IPS-NIHi11 (cell line): ENCODE data around the gene RPRML.
"Not testable (repeated sequence)": the region's sequence is repeated elsewhere in the genome, so short reads cannot be mapped to it uniquely, and the experiment has no call there.

Source experiments
- DNase-seq: peaks from one replicate; pipeline ENCODE4 v3.0.0; 2012; ENCODE audit warnings: mixed read lengths, low spot score

Gene RPRML

DNA sequence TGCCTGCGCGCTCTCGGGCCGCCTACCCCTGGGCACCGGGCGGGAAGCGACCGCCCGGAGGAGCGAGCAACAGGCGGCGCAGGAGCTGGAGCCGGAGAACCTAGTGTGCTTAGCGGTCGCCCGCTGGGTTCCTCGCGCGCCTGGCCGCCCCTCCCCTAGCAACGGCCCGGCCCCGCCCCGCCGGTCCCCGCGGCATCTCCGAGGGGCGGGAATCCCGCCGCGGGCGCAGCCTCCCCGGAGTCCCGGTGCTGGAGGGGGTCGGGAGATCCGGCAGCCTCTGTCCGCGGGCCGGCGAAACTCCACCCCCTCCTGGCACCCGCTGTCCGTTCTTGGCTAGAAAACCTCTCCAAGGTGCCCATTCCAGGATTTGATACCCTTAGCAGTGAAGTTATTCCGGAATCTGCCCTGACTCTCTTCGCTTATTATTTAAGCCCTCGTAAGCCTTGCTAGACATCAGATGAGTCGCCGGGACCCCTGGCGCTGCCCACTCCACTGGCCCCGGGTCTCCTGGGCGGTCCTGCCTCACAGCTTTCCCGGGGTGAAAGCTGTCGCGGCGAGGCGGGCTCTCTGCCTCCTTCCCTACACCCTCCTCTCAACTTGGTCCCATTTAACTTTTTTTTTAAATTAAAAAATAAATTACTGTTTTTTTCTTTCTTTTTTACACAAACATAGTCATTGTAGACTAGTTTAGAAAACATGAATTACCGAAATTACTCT lies at the start of gene RPRML:
Gene RPRML, minus strand, starts transcription at position 107 of the 717 bp plus-strand sequence. CDS start 246 bp downstream, outside the sequence.
- DNase-seq, result peak; percentile 57

DNA sequence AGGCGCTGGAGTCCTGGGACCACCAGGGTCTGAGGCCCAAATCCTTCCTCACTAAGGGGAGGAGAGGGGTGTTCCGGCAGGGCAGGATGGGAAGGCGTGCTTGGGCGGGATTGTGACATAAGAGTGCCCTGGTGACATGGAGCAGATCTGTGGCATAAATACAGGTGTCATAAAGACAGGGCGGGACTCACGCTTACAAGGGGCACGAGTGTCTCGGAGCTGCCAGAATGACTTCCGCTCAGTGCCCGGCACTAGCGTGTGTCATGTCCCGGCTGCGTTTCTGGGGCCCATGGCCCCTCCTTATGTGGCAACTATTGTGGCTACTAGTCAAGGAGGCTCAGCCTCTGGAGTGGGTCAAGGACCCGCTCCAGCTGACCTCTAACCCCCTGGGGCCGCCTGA lies 37.9 kb upstream of the RPRML start:
- DNase-seq, result not testable (repeated sequence)

DNA sequence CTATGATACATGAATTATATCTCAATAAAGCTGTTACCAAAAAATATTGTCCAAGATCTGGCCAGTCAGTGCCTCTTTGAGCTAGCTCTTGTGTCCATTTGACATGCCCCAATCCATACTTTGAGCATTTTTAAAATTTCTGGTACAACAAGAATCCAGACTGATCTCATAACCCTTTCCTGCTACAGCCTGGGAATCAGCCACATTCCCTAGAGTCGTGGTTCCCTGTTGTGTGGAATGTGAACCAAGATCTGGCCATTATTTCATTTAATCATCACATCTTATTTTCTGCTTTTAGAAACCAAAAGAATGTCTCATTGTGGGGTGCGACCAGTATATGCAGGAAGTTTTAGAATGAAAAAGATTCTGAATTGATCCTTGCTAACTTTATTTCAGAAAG lies 34.3 kb upstream of the RPRML start:
- DNase-seq, result no peak

DNA sequence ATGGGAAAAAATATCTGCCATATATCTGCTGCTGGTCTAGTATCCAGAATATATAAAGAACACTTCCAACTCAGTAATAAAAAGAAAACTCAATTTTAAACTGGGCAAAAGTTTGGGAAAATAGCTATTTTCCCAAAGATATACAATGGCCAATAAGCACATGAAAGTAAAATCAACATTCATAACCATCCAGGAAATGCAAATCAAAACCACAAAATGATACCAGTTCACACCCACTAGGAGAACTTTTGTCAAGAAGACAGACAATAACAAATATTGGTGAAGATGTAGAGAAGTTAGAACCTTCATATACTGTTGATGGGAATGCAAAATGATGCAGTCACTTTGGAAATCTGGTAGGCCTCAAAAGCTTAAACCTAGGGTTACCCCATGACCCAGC lies 33.4 kb upstream of the RPRML start:
- no peak for DNase-seq

DNA sequence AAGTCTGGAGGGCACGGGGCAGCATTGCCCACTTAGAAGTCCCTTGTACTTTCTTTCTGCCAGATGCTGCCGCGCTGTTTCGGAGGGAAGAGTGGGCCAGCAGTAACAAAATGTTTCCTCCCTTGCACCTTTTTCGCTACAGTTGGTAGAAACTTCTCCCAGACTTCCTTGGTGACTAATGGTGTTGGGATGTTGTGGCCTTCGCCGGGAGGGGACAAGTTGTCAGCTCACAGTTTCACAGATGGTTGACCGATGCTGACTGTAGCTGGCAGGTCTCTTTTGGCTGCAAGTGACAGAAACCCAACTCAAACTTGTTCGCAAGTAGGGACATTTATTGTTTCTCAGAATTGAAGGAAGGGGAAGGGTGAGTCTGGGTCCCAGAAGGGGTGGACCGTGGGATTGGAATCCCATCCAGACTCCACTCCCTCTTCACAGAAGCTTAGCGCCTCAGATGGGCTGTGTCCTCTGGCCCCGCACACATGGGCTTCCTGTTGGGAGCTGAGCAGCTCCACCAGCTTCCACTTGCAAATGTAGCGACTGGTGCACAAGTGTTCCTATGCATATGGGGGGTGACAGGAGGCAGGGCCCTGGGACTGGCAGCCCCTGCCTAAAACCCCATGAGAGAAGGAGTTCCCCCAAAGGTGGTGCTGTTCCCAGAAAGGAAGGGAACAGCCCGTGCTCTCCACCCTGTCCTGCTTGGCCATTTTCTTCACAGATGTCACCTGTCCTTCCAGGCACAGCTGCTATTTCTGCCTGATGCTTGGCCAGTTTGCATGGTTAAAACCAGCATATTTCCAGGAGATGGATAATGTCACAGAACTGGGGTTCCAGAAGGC lies 30.9 kb upstream of the RPRML start:
- no peak for DNase-seq

- DNase-seq, result no peak
These were observed 25.9 kb upstream of the RPRML start for GRCh38 chr17:47004906-47005305.

GRCh38 chr17:47003864-47004263 lies 24.8 kb upstream of the RPRML start:
- not testable (repeated sequence) for DNase-seq

- DNase-seq, result no peak
These were observed 17.0 kb upstream of the RPRML start for GRCh38 chr17:46995841-46996571.

DNA sequence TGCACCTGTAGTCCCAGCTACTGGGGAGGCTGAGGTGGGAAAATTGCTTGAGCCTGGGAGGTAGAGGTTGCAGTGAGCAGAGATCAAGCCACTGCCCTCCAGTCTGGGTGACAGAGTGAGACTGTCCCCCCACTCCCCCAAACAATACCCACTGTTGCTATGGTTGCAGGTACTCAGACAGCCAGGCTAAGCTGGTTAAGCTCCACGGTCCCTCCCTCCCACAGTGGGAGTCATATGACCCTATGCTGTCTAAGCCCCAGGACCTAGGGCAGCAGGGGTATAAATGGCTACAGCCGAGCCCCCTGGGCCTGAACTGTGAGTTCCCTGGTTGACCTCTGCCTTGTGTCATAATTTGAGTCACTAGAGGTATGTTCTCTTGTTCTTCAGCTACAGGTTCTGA lies 15.9 kb upstream of the RPRML start:
- DNase-seq, result no peak

- no peak for DNase-seq
These were observed 12.6 kb upstream of the RPRML start for GRCh38 chr17:46991617-46992016.

GRCh38 chr17:46989637-46990431 lies 10.8 kb upstream of the RPRML start:
- no peak for DNase-seq

DNA sequence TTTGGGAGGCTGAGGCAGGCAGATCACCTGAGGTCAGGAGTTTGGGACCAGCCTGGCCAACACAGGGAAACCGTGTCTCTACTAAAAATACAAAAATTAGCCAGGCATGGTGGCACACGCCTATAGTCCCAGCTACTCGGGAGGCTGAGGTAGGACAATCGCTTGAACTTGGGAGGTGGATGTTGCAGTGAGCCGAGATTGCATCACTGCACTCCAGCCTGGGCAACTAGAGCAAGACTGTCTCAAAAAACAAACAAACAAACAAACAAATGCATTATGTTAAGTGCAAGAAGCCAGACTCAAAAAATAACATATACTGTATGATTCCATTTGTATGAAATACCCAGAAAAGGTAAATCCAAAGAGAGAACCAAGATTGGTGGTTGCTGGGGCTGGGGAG lies 8.9 kb upstream of the RPRML start:
- DNase-seq, result not testable (repeated sequence)

- DNase-seq, result no peak
These were observed 7.3 kb upstream of the RPRML start for GRCh38 chr17:46986366-46986765.

DNA sequence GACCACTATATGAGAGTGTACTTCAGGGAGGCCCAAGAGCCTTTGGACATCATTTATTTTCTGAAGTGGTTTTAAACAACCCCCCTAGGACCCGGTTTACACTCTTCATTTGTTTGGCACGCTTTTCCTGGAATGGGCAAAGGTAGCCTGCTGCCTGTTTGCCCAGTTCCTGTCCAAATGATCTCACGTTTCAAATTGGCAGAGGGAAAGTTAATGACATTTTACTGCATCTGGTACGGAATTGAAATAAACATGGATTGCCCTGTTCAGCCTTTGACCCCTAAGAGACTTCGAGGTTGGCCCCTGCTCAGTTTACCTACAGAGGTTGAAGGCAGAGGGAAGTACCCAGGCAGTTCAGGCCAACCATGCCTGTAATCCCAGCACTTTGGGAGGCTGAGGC lies 5.8 kb upstream of the RPRML start:
- DNase-seq, result no peak

GRCh38 chr17:46984341-46984740 lies 5.3 kb upstream of the RPRML start:
- DNase-seq, result no peak

GRCh38 chr17:46983782-46984181 lies 4.7 kb upstream of the RPRML start:
- peak; percentile 48 for DNase-seq

GRCh38 chr17:46982577-46982976 lies 3.5 kb upstream of the RPRML start:
- DNase-seq, result no peak

DNA sequence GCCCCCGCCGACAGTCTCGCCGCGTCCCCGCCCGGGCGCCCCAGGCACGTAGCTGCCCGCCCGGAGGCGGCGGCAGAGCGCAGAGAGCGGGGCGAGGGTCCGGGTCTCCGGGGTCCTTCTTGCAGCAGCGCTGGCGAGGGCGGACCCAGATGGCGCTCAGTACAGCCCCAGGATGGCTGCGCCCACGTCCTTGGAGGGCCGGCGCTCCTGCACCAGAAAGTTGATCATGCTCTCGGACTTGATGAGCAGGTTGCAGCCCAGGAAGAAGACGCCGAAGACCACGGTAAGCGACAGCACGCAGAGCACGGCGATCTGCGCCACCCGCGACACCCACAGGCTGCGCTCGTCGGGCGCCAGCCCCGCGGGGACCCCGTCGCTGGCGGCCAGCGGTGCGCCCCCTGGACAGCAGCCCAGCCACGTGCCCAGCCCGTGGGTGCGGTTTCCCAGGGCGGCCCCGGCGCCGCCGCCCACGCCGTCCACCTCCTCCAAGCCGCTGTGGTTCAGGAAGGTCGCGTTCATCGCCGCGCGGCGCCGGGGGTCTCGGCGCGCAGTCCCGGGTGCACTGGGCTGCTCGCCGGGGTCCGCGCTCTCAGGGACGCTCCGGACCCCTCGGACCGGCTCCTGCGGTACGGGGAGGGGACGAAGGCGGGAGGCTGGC lies 435 bp downstream of the RPRML start:
- no peak for DNase-seq

- no peak for DNase-seq
These were observed 1.1 kb downstream of the RPRML start for GRCh38 chr17:46977750-46978488.

GRCh38 chr17:46977348-46977747 lies 1.7 kb downstream of the RPRML start:
- DNase-seq, result peak; percentile 79
